ENCODE data around the gene DENND1A.

DENND1A gene

GRCh38 chr9:123922911-123923310, 7.0 kb downstream of the DENND1A start:
- peaks cover 0 to 6% of the 10 kb centered on the region in 2 donors for H3K9me3 ChIP-seq (replicated peaks in 1 of 2; ENCODE audit: control insufficient read depth in 2 of 2, insufficient read depth in 1 of 2, low read depth in 1 of 2, low read length in 2 of 2)
- H2BK12ac ChIP-seq (ENCODE audit: low read length), result no peak overlapping the region
- no peak overlapping the region for H2BK5ac ChIP-seq (ENCODE audit: low read length)
- no peaks in the 10 kb centered on the region for H3K27me3 ChIP-seq (ENCODE audit: control insufficient read depth in 3 of 3, insufficient read depth in 3 of 3, low read depth in 1 of 3, low read length in 3 of 3)
- H4K8ac ChIP-seq (ENCODE audit: low read depth, low read length), result no peak overlapping the region
- no peak overlapping the region for H4K91ac ChIP-seq (ENCODE audit: low read depth, low read length, poor library complexity)
- H3K18ac ChIP-seq (ENCODE audit: low read length), result no peak overlapping the region
- H2AK5ac ChIP-seq (ENCODE audit: low read depth, low read length), result no peak overlapping the region
- no peak overlapping the region for H2BK15ac ChIP-seq (ENCODE audit: low read length)
- no peak overlapping the region for H2AFZ ChIP-seq (ENCODE audit: low read length)
- no CpG with 5 or more reads among the region's 4 CpGs for WGBS, 2 donors (ENCODE audit: extremely low coverage in 2 of 2, insufficient read length in 2 of 2, insufficient replicate concordance in 1 of 2)
- H3K4me1 ChIP-seq (ENCODE audit: control insufficient read depth in 2 of 2, insufficient read depth in 1 of 2, low read depth in 1 of 2, low read length in 2 of 2), result peaks cover under 1 to 4% of the 10 kb centered on the region in 2 donors
- H3K27ac ChIP-seq (replicated peaks; ENCODE audit: low read length), result no peak overlapping the region
- H3K79me1 ChIP-seq (ENCODE audit: low read depth, low read length), result peaks cover 6% of the 10 kb centered on the region
- no peak overlapping the region for H2BK120ac ChIP-seq (ENCODE audit: low read depth, low read length)
- H3K9ac ChIP-seq (ENCODE audit: low read depth, low read length, poor library complexity), result no peak overlapping the region
- no peak overlapping the region for H3K23ac ChIP-seq (ENCODE audit: low read depth, low read length, poor library complexity)
- no peak overlapping the region for H3K14ac ChIP-seq (ENCODE audit: low read length)
- no peak for DNase-seq (ENCODE audit: low spot score)
- no peak overlapping the region for H3K4ac ChIP-seq (ENCODE audit: low read length)
- H3K4me2 ChIP-seq (ENCODE audit: insufficient read depth, low read length, poor library complexity, severe bottlenecking), result no peak overlapping the region
- H3K4me3 ChIP-seq (ENCODE audit: low read length in 2 of 2), result no peak overlapping the region
- H3K36me3 ChIP-seq (replicated peaks in 1 of 2; ENCODE audit: control insufficient read depth in 2 of 2, insufficient read depth in 2 of 2, low read length in 2 of 2), result no peaks in the 10 kb centered on the region

- no peak overlapping the region for H4K8ac ChIP-seq (ENCODE audit: low read depth, low read length)
- no peak overlapping the region for H3K27ac ChIP-seq (replicated peaks; ENCODE audit: low read length)
- no peak overlapping the region for H2BK15ac ChIP-seq (ENCODE audit: low read length)
- no peak overlapping the region for H2AK5ac ChIP-seq (ENCODE audit: low read depth, low read length)
- H2BK120ac ChIP-seq (ENCODE audit: low read depth, low read length), result no peak overlapping the region
- H3K9ac ChIP-seq (ENCODE audit: low read depth, low read length, poor library complexity), result no peak overlapping the region
- H3K23ac ChIP-seq (ENCODE audit: low read depth, low read length, poor library complexity), result no peak overlapping the region
- H3K79me1 ChIP-seq (ENCODE audit: low read depth, low read length), result peaks cover 6% of the 10 kb centered on the region
- no peak overlapping the region for H2BK12ac ChIP-seq (ENCODE audit: low read length)
- H2BK5ac ChIP-seq (ENCODE audit: low read length), result no peak overlapping the region
- H3K9me3 ChIP-seq (replicated peaks in 1 of 2; ENCODE audit: control insufficient read depth in 2 of 2, insufficient read depth in 1 of 2, low read depth in 1 of 2, low read length in 2 of 2), result peaks cover 0 to 6% of the 10 kb centered on the region in 2 donors
- no peak overlapping the region for H3K18ac ChIP-seq (ENCODE audit: low read length)
- no peaks in the 10 kb centered on the region for H3K36me3 ChIP-seq (replicated peaks in 1 of 2; ENCODE audit: control insufficient read depth in 2 of 2, insufficient read depth in 2 of 2, low read length in 2 of 2)
- no peak overlapping the region for H3K4me3 ChIP-seq (ENCODE audit: low read length in 2 of 2)
- no peaks in the 10 kb centered on the region for H3K27me3 ChIP-seq (ENCODE audit: control insufficient read depth in 3 of 3, insufficient read depth in 3 of 3, low read depth in 1 of 3, low read length in 3 of 3)
- no peak overlapping the region for H2AFZ ChIP-seq (ENCODE audit: low read length)
- H4K91ac ChIP-seq (ENCODE audit: low read depth, low read length, poor library complexity), result no peak overlapping the region
- H3K4me2 ChIP-seq (ENCODE audit: insufficient read depth, low read length, poor library complexity, severe bottlenecking), result no peak overlapping the region
- no CpG with 5 or more reads among the region's 3 CpGs for WGBS, 2 donors (ENCODE audit: extremely low coverage in 2 of 2, insufficient read length in 2 of 2, insufficient replicate concordance in 1 of 2)
- H3K14ac ChIP-seq (ENCODE audit: low read length), result no peak overlapping the region
- no peak for DNase-seq (ENCODE audit: low spot score)
- peaks cover 0 to under 1% of the 10 kb centered on the region in 2 donors for H3K4me1 ChIP-seq (ENCODE audit: control insufficient read depth in 2 of 2, insufficient read depth in 1 of 2, low read depth in 1 of 2, low read length in 2 of 2)
- no peak overlapping the region for H3K4ac ChIP-seq (ENCODE audit: low read length)
Observed at GRCh38 chr9:123922431-123922830, 7.5 kb downstream of the DENND1A start.

- Histone ChIP-seq H3K14ac (ENCODE audit: low read length) (peak overlapping the region; percentile 82), H3K4me3 (ENCODE audit: low read length in 2 of 2) (no peak overlapping the region), H2BK12ac (ENCODE audit: low read length) (no peak overlapping the region), H2AK5ac (ENCODE audit: low read depth, low read length) (no peak overlapping the region), H2BK5ac (ENCODE audit: low read length) (no peak overlapping the region), H3K27ac (replicated peaks; ENCODE audit: low read length) (no peak overlapping the region), H2AFZ (ENCODE audit: low read length) (no peak overlapping the region), H3K4me1 (ENCODE audit: control insufficient read depth in 2 of 2, insufficient read depth in 1 of 2, low read depth in 1 of 2, low read length in 2 of 2) (no peaks in the 10 kb centered on the region), H3K9me3 (replicated peaks in 1 of 2; ENCODE audit: control insufficient read depth in 2 of 2, insufficient read depth in 1 of 2, low read depth in 1 of 2, low read length in 2 of 2) (no peaks in the 10 kb centered on the region), H3K9ac (ENCODE audit: low read depth, low read length, poor library complexity) (no peak overlapping the region), H3K36me3 (replicated peaks in 1 of 2; ENCODE audit: control insufficient read depth in 2 of 2, insufficient read depth in 2 of 2, low read length in 2 of 2) (peaks cover 0 to 2% of the 10 kb centered on the region in 2 donors), H2BK120ac (ENCODE audit: low read depth, low read length) (no peak overlapping the region), H3K27me3 (ENCODE audit: control insufficient read depth in 3 of 3, insufficient read depth in 3 of 3, low read depth in 1 of 3, low read length in 3 of 3) (no peaks in the 10 kb centered on the region), H3K79me1 (ENCODE audit: low read depth, low read length) (peaks cover 4% of the 10 kb centered on the region), H3K4me2 (ENCODE audit: insufficient read depth, low read length, poor library complexity, severe bottlenecking) (no peak overlapping the region), H3K23ac (ENCODE audit: low read depth, low read length, poor library complexity) (no peak overlapping the region), H4K8ac (ENCODE audit: low read depth, low read length) (no peak overlapping the region), H3K18ac (ENCODE audit: low read length) (no peak overlapping the region), H3K4ac (ENCODE audit: low read length) (no peak overlapping the region), H2BK15ac (ENCODE audit: low read length) (no peak overlapping the region), H4K91ac (ENCODE audit: low read depth, low read length, poor library complexity) (no peak overlapping the region)
- no CpG with 5 or more reads among the region's 3 CpGs for WGBS, 2 donors (ENCODE audit: extremely low coverage in 2 of 2, insufficient read length in 2 of 2, insufficient replicate concordance in 1 of 2)
- DNase-seq (ENCODE audit: low spot score), result no peak
Observed at GRCh38 chr9:123914517-123915196, 15.3 kb downstream of the DENND1A start.

- Histone ChIP-seq H3K36me3 (replicated peaks in 1 of 2; ENCODE audit: control insufficient read depth in 2 of 2, insufficient read depth in 2 of 2, low read length in 2 of 2) (peaks cover 0 to 2% of the 10 kb centered on the region in 2 donors), H2BK120ac (ENCODE audit: low read depth, low read length) (no peak overlapping the region), H3K27me3 (ENCODE audit: control insufficient read depth in 3 of 3, insufficient read depth in 3 of 3, low read depth in 1 of 3, low read length in 3 of 3) (no peaks in the 10 kb centered on the region), H4K91ac (ENCODE audit: low read depth, low read length, poor library complexity) (no peak overlapping the region), H3K14ac (ENCODE audit: low read length) (no peak overlapping the region), H3K27ac (replicated peaks; ENCODE audit: low read length) (no peak overlapping the region), H3K4ac (ENCODE audit: low read length) (no peak overlapping the region), H3K18ac (ENCODE audit: low read length) (no peak overlapping the region), H3K23ac (ENCODE audit: low read depth, low read length, poor library complexity) (no peak overlapping the region), H2BK5ac (ENCODE audit: low read length) (no peak overlapping the region), H2AK5ac (ENCODE audit: low read depth, low read length) (no peak overlapping the region), H2BK12ac (ENCODE audit: low read length) (no peak overlapping the region), H3K9ac (ENCODE audit: low read depth, low read length, poor library complexity) (no peak overlapping the region), H2BK15ac (ENCODE audit: low read length) (no peak overlapping the region), H3K79me1 (ENCODE audit: low read depth, low read length) (peaks cover 4% of the 10 kb centered on the region), H2AFZ (ENCODE audit: low read length) (no peak overlapping the region), H3K9me3 (replicated peaks in 1 of 2; ENCODE audit: control insufficient read depth in 2 of 2, insufficient read depth in 1 of 2, low read depth in 1 of 2, low read length in 2 of 2) (no peaks in the 10 kb centered on the region), H4K8ac (ENCODE audit: low read depth, low read length) (no peak overlapping the region), H3K4me2 (ENCODE audit: insufficient read depth, low read length, poor library complexity, severe bottlenecking) (no peak overlapping the region), H3K4me3 (ENCODE audit: low read length in 2 of 2) (no peak overlapping the region), H3K4me1 (ENCODE audit: control insufficient read depth in 2 of 2, insufficient read depth in 1 of 2, low read depth in 1 of 2, low read length in 2 of 2) (no peaks in the 10 kb centered on the region)
- DNase-seq (ENCODE audit: low spot score), result no peak
- no CpG with 5 or more reads among the region's 6 CpGs for WGBS, 2 donors (ENCODE audit: extremely low coverage in 2 of 2, insufficient read length in 2 of 2, insufficient replicate concordance in 1 of 2)
Observed at GRCh38 chr9:123912167-123912897, 17.6 kb downstream of the DENND1A start.

All from neuronal stem cell (in vitro differentiated cells).